Ovary (tissue), 9 donors: ENCODE data around the gene CHRM4. TPM values are rescaled to one million over a fixed set of nuclear protein-coding genes. Genes with fewer than 3 reads are reported as not detected.

ENCODE experiments used
- DNase-seq, 5 donors: peaks; one replicate each; pipeline ENCODE4 v3.0.0-alpha.2; 2019 to 2020
- H3K27ac ChIP-seq, 2 donors: fragments of 200-600 bp; one replicate each; pipeline versions ENCODE4 v1.5.1 to v1.8.0; 2019 to 2022
- H3K27me3 ChIP-seq: fragments of 200-600 bp; one replicate; pipeline ENCODE4 v1.8.0; 2022
- H3K36me3 ChIP-seq: fragments of 200-600 bp; sonication (generic); one replicate; pipeline ENCODE4 v1.5.1; 2019
- H3K4me1 ChIP-seq: one replicate; pipeline ENCODE4 v1.8.1; 2013; ENCODE audit warnings: mild to moderate bottlenecking, moderate library complexity; ENCODE audit not compliant: insufficient read depth
- H3K4me3 ChIP-seq: fragments of 200-600 bp; sonication (generic); one replicate; pipeline ENCODE4 v1.5.1; 2017
- H3K9me3 ChIP-seq, 2 donors: fragments of 200-600 bp in 1 of 2; sonication (generic) in 1 of 2; one replicate each; pipeline versions ENCODE4 v1.5.1 to v1.8.1; 2013 to 2019; ENCODE audit warnings: mild to moderate bottlenecking in 1 of 2, moderate library complexity in 1 of 2
- EP300 ChIP-seq: sonication (generic); formaldehyde crosslinking; IDR thresholded peaks from one replicate; pipeline ENCODE4 v1.6.1; 2017; ENCODE audit warnings: antibody characterized with exemption
- POLR2A ChIP-seq: fragments of 450-650 bp; IDR thresholded peaks from one replicate; pipeline ENCODE4 v1.6.1; 2017; ENCODE audit warnings: antibody characterized with exemption, mild to moderate bottlenecking, moderate library complexity
- WGBS, 3 donors: extraction: QIAGEN DNeasy Blood & Tissue Kit in 1 of 3; methylation state at CpG; one replicate each; pipeline versions ENCODE4 v1.1.5 to v1.1.7; 2013 to 2017; 5-methylcytosine and 5-hydroxymethylcytosine counted together
- intact Hi-C, 4 donors: fragments of 100-400 bp; cut with DNase I; formaldehyde crosslinking; loops; one replicate each; pipeline versions ENCODE4 v1.11.0 to v1.15.1; 2022 to 2023
- polyA plus RNA-seq, 2 donors: library from polyadenylated mRNA; stranded (reverse); fragments of 200-250 nt in 1 of 2; fragments of 350-450 nt in 1 of 2; fragmentation: Illumina TruSeq in 1 of 2; extraction: RNeasy Lipid Tissue Mini Kit (QIAGEN cat#74804) in 1 of 2; gene quantifications; one replicate each; pipeline ENCODE4 v1.2.3, GENCODE V29; 2013 to 2014
- total RNA-seq, 7 donors: library from RNA; depleted of rRNA in 2 of 7; stranded (reverse); fragments of >200 nt in 2 of 7; fragmentation: NEBNext Ultra II Directional in 3 of 7; extraction: Animal tissue kit (Norgen Biotek cat#: 25700) in 3 of 7; gene quantifications; one replicate each; pipeline versions ENCODE4 v1.1.0 to v1.2.4, GENCODE V29; 2016 to 2023
- TF ChIP-seq, protein P1 (sequence below), 3 donors: fragments of 450-650 bp in 2 of 3; fragments of 200-600 bp in 1 of 3; IDR thresholded peaks; one replicate each; pipeline versions ENCODE4 v1.5.1 to v1.8.0; 2016 to 2022; ENCODE audit warnings: antibody characterized with exemption in 3 of 3, mild to moderate bottlenecking in 1 of 3
- donor health status: DM: no; HTN: no; CAD: no; lungs with moderate emphysema.
- donor health status: DM: no; HTN: no; CAD: no.
- donor health status: Bipolar disorder and iron deficiency.
- donor health status: DM: yes; HTN: yes; CAD: no.
- donor health status: DM: no; HTN: no; CAD: no.
- donor health status: DM: yes; HTN: yes; CAD: no.

The CHRM4 gene
- total and polyA plus RNA-seq, 9 donors, result 0.16 to 0.42 (median 0.21) TPM; not detected in 3

- DNase-seq, result no peak
- Histone ChIP-seq H3K27ac (no peak overlapping the region), H3K4me1 (peaks cover 28% of the 10 kb centered on the region), H3K9me3 (no peaks in the 10 kb centered on the region), H3K27me3 (no peaks in the 10 kb centered on the region), H3K36me3 (no peaks in the 10 kb centered on the region), H3K4me3 (no peak overlapping the region)
- TF ChIP-seq, protein P1, sequence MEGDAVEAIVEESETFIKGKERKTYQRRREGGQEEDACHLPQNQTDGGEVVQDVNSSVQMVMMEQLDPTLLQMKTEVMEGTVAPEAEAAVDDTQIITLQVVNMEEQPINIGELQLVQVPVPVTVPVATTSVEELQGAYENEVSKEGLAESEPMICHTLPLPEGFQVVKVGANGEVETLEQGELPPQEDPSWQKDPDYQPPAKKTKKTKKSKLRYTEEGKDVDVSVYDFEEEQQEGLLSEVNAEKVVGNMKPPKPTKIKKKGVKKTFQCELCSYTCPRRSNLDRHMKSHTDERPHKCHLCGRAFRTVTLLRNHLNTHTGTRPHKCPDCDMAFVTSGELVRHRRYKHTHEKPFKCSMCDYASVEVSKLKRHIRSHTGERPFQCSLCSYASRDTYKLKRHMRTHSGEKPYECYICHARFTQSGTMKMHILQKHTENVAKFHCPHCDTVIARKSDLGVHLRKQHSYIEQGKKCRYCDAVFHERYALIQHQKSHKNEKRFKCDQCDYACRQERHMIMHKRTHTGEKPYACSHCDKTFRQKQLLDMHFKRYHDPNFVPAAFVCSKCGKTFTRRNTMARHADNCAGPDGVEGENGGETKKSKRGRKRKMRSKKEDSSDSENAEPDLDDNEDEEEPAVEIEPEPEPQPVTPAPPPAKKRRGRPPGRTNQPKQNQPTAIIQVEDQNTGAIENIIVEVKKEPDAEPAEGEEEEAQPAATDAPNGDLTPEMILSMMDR (IDR thresholded peaks at IDR 0.05), result no peak
- TF ChIP-seq POLR2A (no peak), EP300 (no peak)
- 87 to 91% (median 88%) methylated on average over 8 of the region's 8 CpGs for WGBS, 3 donors
- intact Hi-C loops, result no loop called here
Measured at GRCh38 chr11:46351148-46351547, 40.4 kb downstream of the CHRM4 start.

DNA sequence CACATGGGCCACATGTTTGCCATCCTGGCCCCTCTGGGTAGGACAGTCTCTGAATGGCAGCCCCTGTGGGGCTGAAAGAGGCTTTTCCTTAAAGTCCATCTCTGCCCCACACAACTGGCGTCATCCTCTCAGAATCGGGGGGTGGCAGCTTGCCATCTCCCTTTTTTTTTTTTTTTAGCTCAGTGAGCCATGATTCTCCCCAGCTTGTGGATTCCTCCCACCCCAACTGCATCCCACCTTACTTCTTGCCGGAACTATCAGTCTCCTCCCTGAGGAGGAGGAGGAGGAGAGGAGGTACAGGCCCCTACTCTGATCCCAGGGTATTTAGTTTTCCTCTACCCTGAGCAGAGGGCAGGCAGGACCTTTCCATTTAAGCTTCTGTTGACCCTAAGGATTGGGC lies 40.9 kb downstream of the CHRM4 start:
- TF ChIP-seq POLR2A (no peak), EP300 (no peak)
- TF ChIP-seq, protein P1 (IDR thresholded peaks at IDR 0.05), result no peak
- H3K4me3 ChIP-seq, result no peak overlapping the region
- WGBS, 3 donors, result 48 to 55% (median 53%) methylated on average over 3 of the region's 3 CpGs
- intact Hi-C loops, result no loop called here
- no peaks in the 10 kb centered on the region for H3K36me3 ChIP-seq
- peaks cover 28% of the 10 kb centered on the region for H3K4me1 ChIP-seq
- H3K27me3 ChIP-seq, result no peaks in the 10 kb centered on the region
- no peak for DNase-seq
- H3K9me3 ChIP-seq, result no peaks in the 10 kb centered on the region
- H3K27ac ChIP-seq, result no peak overlapping the region

GRCh38 chr11:46348566-46349401 lies 42.8 kb downstream of the CHRM4 start:
- Histone ChIP-seq H3K27ac (no peak overlapping the region), H3K27me3 (no peaks in the 10 kb centered on the region), H3K9me3 (no peaks in the 10 kb centered on the region), H3K36me3 (no peaks in the 10 kb centered on the region), H3K4me1 (peaks cover 28% of the 10 kb centered on the region), H3K4me3 (peak overlapping the region; percentile 70)
- intact Hi-C loops, result no loop called here
- 74 to 76% (median 75%) methylated on average over 18 of the region's 18 CpGs for WGBS, 3 donors
- TF ChIP-seq, protein P1 (IDR thresholded peaks at IDR 0.05), result no peak
- no peak for TF ChIP-seq EP300
- TF ChIP-seq POLR2A, result no peak
- no peak for DNase-seq

GRCh38 chr11:46347637-46348311 lies 43.8 kb downstream of the CHRM4 start:
- intact Hi-C loops, result no loop called here
- Histone ChIP-seq H3K36me3 (no peaks in the 10 kb centered on the region), H3K4me3 (peak overlapping the region; percentile 70), H3K9me3 (no peaks in the 10 kb centered on the region), H3K27ac (no peak overlapping the region), H3K27me3 (no peaks in the 10 kb centered on the region), H3K4me1 (peaks cover 27% of the 10 kb centered on the region)
- TF ChIP-seq EP300 (no peak), POLR2A (no peak)
- TF ChIP-seq, protein P1 (IDR thresholded peaks at IDR 0.05), result no peak
- peak; percentile 41 to 70 (median 64) for DNase-seq
- WGBS, 3 donors, result 11 to 13% (median 12%) methylated on average over 34 to 63 of the region's 63 CpGs
